ENCODE results near the gene FAM133A.
A peak's percentile ranks its signal among the peaks of the same experiment; 100 is the strongest.

Gene FAM133A

DNA sequence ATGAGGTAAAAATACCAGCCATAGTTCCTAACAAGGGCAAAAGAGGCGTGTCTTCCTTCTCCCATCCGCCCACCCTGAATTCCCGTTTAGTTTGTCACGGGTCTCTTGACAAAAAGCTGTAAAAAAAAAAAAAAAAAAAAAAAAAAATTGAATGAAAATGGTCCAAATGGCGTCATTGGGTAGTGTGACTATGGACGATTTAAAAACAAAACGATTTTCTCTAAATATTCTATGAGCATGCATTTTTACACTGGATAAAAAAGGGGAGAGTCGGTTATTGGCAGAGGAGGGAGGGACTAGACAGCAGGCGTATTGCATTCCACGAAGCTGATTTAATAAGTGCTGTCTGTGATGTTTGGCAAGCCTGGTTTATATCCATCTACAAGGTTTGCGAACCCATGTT lies at the start of gene FAM133A:
Gene FAM133A (plus strand): TSS at position 338 of the 403 bp plus-strand sequence. CDS start 35,214 bp downstream, outside the sequence.
- DNase-seq = no peak

- DNase-seq = no peak
Measured at GRCh38 chrX:93637591-93637990, 36.4 kb upstream of the FAM133A start.

DNA sequence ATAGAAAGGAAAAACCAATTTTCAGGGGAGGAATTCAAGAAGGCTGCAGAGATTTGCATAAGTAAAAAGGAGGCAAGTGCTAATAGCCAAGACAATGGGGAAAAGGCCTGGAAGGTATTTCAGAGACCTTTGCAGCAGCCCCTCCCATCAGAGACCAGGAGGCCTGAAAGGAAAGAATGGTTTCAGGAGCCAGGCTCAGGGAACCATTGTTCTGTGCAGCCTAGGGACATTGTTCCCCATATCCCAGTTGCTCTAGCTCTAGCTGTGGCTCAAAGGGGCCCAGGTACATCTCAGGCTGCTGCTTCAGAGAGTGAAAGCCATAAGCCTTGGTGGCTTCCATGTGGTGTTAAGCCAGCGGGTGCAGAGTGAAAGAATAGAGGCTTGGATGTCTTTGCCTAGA lies 24.6 kb upstream of the FAM133A start:
- DNase-seq = no peak

DNA sequence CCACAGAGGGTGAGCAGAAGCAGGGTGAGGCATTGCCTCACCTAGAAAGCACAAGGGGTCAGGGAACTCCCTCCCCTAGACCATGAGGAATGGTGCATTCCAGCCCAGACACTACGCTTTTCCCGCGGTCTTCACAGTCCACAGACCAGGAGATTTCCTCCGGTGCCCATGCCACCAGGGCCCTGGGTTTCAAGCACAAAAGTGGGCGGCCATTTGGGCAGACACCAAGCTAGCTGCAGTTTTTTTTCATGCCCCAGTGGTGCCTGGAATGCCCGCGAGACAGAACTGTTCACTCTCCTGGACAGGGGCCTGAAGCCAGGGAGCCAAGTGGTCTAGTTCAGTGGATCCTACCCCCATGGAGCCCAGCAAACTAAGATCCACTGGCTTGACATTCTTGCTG lies 13.4 kb upstream of the FAM133A start:
- DNase-seq = no peak

- DNase-seq = peak; percentile 58 to 68
Measured at GRCh38 chrX:93673056-93673868, 744 bp upstream of the FAM133A start, which contains the start of gene NAP1L3. Gene NAP1L3 (minus strand): TSS chrX:93673578. CDS start chrX:93673304, 274 bp downstream.

- no peak for DNase-seq
Measured at GRCh38 chrX:93695981-93696380, 22.0 kb downstream of the FAM133A start.

DNA sequence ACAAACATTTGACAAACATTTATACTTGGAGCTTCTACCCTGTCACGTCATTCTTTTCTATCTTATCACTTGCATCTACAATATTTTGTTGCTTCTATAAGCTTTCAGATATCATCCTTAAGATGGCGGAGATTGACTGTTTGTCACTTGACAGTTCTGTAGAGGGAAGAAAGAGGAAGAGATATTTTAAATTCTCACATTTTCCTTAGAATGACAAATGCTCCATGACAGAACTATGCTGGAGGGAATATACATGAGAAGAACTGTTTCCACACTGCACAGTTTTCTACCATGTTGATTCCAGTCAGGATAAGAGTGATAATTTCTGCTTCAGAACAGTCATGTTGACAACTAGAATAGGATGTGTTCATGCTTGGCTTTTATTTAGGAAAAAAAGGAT lies 29.7 kb downstream of the FAM133A start:
- no peak for DNase-seq

GRCh38 chrX:93711076-93711475 lies 37.1 kb downstream of the FAM133A start:
- no peak for DNase-seq

DNA sequence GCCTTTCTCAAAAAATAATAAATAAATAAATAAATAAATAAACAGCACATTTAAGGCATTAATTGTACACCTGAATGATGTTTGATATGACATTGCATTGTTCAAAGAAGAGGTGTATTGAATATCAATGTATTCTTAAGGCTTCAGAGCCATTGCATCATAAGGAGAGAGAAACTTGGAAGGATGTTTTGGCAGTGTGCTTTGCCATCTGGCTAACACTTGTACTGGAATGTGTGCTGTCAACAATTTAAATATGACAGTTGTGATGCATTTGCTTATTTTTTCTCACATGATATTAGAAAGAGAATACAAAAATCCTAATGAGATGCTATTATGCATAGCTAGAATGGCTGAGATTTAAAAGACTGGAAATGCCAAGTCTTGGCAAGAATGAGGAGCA lies 67.8 kb downstream of the FAM133A start:
- DNase-seq = no peak

DNA sequence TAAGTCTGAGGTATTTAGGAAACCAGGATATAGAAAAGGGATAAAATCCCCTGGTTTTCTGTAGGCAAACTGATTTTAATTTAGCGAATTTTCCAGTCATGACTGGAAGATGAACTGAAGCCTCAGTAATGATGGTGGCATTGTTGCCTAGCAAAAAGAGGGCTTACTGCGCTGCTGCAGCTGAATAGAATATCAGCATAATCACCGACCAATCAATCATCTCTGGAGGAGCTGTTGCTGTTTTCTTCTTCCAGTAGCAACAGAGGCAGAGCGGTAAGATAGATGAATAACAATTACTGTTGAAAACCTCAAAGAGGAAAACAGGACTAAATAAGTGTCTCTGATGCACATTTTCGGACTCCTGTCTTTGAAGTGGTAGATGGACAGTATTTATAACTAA lies 86.2 kb downstream of the FAM133A start:
- DNase-seq = no peak

Measured in activated CD4-positive, alpha-beta T cell treated with anti-CD3 and anti-CD28 coated beads, Interleukin-2, amount 50 U/mL, for 48 hours (primary cell).